Measurements from ENCODE around the gene DDX1. TPM values are rescaled to one million over a fixed set of nuclear protein-coding genes. Genes with fewer than 3 reads are reported as not detected.

DDX1 gene
- total RNA-seq, 1 experiment from 2014 or later, result 115 TPM

DNA sequence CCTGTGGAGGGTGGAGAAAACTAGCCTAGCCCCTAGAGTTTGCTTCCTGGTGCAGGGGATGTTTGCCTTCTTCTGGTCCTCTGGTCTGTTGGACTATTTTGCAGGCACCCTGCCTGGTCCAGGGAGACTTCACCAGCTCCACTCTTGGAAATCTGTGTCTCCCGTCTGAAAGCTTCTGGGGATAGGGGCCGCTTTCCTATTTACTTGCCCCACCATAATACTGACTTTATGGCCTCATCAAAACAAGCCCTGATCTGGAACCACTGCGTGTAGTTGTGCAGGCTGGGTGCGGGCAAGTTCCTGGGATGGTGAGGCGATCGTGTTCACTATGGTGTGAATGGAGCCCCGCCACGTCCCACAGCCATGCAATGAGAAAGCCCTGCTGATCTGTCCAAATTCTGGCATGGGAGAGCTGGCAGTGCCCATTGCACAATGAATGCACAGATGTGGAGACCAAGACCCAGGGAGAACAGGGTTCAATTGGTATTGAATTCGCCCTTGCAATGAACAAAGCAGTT lies 74.3 kb downstream of the DDX1 start:
- ChIA-PET CTCF (interaction anchor here (0.9 to 3.0 kb wide), 5 partner anchors 14 to 85 kb away, joined by 3 to 13 read pairs (median 4); no protein-coding TSS in a partner anchor), POLR2A (no interaction called here)
- no peaks in the 10 kb centered on the region for H3K36me3 Mint-ChIP-seq
- H3K9me3 Mint-ChIP-seq, result peaks cover 12% of the 10 kb centered on the region
- H3K27ac Mint-ChIP-seq, result no peak overlapping the region
- H3K4me1 Mint-ChIP-seq, result peaks cover 11% of the 10 kb centered on the region
- no peak for ATAC-seq
- H3K4me3 Mint-ChIP-seq, result no peak overlapping the region
- DNase-seq (ENCODE audit: low spot score), result no peak
- TF ChIP-seq NFYB (CRISPR knock-in tag; conservative IDR thresholded peaks at IDR 0.05; ENCODE audit: low read depth) (no peak), ZNF416 (CRISPR knock-in tag; IDR thresholded peaks at IDR 0.05) (no peak), NFE2L1 (CRISPR knock-in tag; IDR thresholded peaks at IDR 0.05) (no peak), CREB1 (CRISPR knock-in tag; IDR thresholded peaks at IDR 0.05) (no peak), OVOL2 (CRISPR knock-in tag; IDR thresholded peaks at IDR 0.05; ENCODE audit: borderline replicate concordance) (no peak)
- TF ChIP-seq, protein P1, sequence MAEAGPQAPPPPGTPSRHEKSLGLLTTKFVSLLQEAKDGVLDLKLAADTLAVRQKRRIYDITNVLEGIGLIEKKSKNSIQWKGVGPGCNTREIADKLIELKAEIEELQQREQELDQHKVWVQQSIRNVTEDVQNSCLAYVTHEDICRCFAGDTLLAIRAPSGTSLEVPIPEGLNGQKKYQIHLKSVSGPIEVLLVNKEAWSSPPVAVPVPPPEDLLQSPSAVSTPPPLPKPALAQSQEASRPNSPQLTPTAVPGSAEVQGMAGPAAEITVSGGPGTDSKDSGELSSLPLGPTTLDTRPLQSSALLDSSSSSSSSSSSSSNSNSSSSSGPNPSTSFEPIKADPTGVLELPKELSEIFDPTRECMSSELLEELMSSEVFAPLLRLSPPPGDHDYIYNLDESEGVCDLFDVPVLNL (CRISPR knock-in tag; IDR thresholded peaks at IDR 0.05; ENCODE audit: borderline replicate concordance, low read depth), result no peak
- TF ChIP-seq, protein P2, sequence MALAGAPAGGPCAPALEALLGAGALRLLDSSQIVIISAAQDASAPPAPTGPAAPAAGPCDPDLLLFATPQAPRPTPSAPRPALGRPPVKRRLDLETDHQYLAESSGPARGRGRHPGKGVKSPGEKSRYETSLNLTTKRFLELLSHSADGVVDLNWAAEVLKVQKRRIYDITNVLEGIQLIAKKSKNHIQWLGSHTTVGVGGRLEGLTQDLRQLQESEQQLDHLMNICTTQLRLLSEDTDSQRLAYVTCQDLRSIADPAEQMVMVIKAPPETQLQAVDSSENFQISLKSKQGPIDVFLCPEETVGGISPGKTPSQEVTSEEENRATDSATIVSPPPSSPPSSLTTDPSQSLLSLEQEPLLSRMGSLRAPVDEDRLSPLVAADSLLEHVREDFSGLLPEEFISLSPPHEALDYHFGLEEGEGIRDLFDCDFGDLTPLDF (CRISPR knock-in tag; IDR thresholded peaks at IDR 0.05), result no peak
- TF ChIP-seq, protein P3, sequence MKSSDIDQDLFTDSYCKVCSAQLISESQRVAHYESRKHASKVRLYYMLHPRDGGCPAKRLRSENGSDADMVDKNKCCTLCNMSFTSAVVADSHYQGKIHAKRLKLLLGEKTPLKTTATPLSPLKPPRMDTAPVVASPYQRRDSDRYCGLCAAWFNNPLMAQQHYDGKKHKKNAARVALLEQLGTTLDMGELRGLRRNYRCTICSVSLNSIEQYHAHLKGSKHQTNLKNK (CRISPR knock-in tag; IDR thresholded peaks at IDR 0.05), result no peak
- TF ChIP-seq, protein P4, sequence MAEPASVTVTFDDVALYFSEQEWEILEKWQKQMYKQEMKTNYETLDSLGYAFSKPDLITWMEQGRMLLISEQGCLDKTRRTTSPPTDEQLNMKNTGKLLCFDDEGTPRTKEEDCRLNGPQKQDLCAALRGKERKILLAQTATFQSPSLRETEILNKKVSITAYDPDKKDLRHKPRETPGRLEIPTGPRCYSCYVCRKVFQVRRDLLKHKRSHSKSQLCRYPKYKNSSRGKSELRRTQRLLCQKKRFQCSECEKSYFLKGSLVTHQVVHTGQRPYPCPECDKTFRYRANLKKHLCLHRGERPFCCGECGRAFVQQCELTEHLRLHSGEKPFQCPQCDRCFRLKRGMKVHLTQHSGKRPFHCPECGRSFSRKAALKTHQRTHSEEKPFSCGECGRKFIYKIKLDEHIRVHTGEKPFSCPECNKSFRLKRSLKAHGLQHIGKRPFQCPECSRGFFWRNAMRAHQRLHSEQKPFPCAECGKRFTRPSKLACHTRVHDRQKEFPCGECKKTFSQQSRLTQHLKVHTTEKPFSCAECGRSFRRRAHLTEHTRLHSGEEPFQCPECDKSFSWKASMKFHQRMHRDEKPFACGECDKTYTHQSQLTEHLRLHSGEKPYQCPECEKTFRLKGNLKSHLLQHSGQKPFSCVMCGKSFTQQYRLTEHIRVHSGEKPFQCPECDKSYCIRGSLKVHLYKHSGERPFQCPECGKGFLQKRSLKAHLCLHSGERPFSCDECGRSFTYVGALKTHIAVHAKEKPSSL (CRISPR knock-in tag; conservative IDR thresholded peaks at IDR 0.05), result no peak
- TF ChIP-seq, protein P5, sequence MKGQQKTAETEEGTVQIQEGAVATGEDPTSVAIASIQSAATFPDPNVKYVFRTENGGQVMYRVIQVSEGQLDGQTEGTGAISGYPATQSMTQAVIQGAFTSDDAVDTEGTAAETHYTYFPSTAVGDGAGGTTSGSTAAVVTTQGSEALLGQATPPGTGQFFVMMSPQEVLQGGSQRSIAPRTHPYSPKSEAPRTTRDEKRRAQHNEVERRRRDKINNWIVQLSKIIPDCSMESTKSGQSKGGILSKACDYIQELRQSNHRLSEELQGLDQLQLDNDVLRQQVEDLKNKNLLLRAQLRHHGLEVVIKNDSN (CRISPR knock-in tag; IDR thresholded peaks at IDR 0.05), result no peak
- TF ChIP-seq, protein P6, sequence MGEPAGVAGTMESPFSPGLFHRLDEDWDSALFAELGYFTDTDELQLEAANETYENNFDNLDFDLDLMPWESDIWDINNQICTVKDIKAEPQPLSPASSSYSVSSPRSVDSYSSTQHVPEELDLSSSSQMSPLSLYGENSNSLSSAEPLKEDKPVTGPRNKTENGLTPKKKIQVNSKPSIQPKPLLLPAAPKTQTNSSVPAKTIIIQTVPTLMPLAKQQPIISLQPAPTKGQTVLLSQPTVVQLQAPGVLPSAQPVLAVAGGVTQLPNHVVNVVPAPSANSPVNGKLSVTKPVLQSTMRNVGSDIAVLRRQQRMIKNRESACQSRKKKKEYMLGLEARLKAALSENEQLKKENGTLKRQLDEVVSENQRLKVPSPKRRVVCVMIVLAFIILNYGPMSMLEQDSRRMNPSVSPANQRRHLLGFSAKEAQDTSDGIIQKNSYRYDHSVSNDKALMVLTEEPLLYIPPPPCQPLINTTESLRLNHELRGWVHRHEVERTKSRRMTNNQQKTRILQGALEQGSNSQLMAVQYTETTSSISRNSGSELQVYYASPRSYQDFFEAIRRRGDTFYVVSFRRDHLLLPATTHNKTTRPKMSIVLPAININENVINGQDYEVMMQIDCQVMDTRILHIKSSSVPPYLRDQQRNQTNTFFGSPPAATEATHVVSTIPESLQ (CRISPR knock-in tag; IDR thresholded peaks at IDR 0.05), result no peak
- TF ChIP-seq, protein P7, sequence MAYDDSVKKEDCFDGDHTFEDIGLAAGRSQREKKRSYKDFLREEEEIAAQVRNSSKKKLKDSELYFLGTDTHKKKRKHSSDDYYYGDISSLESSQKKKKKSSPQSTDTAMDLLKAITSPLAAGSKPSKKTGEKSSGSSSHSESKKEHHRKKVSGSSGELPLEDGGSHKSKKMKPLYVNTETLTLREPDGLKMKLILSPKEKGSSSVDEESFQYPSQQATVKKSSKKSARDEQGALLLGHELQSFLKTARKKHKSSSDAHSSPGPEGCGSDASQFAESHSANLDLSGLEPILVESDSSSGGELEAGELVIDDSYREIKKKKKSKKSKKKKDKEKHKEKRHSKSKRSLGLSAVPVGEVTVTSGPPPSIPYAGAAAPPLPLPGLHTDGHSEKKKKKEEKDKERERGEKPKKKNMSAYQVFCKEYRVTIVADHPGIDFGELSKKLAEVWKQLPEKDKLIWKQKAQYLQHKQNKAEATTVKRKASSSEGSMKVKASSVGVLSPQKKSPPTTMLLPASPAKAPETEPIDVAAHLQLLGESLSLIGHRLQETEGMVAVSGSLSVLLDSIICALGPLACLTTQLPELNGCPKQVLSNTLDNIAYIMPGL (CRISPR knock-in tag; IDR thresholded peaks at IDR 0.05), result no peak
- TF ChIP-seq, protein P8, sequence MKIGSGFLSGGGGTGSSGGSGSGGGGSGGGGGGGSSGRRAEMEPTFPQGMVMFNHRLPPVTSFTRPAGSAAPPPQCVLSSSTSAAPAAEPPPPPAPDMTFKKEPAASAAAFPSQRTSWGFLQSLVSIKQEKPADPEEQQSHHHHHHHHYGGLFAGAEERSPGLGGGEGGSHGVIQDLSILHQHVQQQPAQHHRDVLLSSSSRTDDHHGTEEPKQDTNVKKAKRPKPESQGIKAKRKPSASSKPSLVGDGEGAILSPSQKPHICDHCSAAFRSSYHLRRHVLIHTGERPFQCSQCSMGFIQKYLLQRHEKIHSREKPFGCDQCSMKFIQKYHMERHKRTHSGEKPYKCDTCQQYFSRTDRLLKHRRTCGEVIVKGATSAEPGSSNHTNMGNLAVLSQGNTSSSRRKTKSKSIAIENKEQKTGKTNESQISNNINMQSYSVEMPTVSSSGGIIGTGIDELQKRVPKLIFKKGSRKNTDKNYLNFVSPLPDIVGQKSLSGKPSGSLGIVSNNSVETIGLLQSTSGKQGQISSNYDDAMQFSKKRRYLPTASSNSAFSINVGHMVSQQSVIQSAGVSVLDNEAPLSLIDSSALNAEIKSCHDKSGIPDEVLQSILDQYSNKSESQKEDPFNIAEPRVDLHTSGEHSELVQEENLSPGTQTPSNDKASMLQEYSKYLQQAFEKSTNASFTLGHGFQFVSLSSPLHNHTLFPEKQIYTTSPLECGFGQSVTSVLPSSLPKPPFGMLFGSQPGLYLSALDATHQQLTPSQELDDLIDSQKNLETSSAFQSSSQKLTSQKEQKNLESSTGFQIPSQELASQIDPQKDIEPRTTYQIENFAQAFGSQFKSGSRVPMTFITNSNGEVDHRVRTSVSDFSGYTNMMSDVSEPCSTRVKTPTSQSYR (CRISPR knock-in tag; IDR thresholded peaks at IDR 0.05), result no peak
- TF ChIP-seq, protein P9, sequence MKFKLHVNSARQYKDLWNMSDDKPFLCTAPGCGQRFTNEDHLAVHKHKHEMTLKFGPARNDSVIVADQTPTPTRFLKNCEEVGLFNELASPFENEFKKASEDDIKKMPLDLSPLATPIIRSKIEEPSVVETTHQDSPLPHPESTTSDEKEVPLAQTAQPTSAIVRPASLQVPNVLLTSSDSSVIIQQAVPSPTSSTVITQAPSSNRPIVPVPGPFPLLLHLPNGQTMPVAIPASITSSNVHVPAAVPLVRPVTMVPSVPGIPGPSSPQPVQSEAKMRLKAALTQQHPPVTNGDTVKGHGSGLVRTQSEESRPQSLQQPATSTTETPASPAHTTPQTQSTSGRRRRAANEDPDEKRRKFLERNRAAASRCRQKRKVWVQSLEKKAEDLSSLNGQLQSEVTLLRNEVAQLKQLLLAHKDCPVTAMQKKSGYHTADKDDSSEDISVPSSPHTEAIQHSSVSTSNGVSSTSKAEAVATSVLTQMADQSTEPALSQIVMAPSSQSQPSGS (CRISPR knock-in tag; IDR thresholded peaks at IDR 0.05; ENCODE audit: borderline replicate concordance, low read depth), result no peak
- no peaks in the 10 kb centered on the region; the same call in 1 of the 2 replicates for H3K27me3 Mint-ChIP-seq (ENCODE audit: low read depth)

All from WTC11 (cell line).